ENCODE results near the gene TLCD2. TPM values are rescaled to one million over a fixed set of nuclear protein-coding genes. Genes with fewer than 3 reads are reported as not detected.

TLCD2 gene
- total and polyA plus RNA-seq, 4 donors = 1.2 to 7.3 (median 3.4) TPM

- TF ChIP-seq FOXA2 (IDR thresholded peaks at IDR 0.05) (no peak), HNF4G (IDR thresholded peaks at IDR 0.05) (no peak)
These were observed 17.9 kb upstream of the TLCD2 start (continued) for GRCh38 chr17:1727876-1728630.

GRCh38 chr17:1727258-1727789, 17.1 kb upstream of the TLCD2 start:
- H3K36me3 ChIP-seq (ENCODE audit: control insufficient read depth in 4 of 4, insufficient read depth in 3 of 4, low read depth in 1 of 4, low read length in 3 of 4) = peaks cover 0 to 5% (median 2%) of the 10 kb centered on the region in 4 donors
- H3K4me1 ChIP-seq (ENCODE audit: control insufficient read depth in 4 of 4, insufficient read depth in 4 of 4, low read length in 3 of 4) = peaks cover 17 to 55% (median 33%) of the 10 kb centered on the region in 4 donors
- H3K27me3 ChIP-seq (ENCODE audit: control insufficient read depth in 4 of 4, insufficient read depth in 4 of 4, low read length in 3 of 4) = no peaks in the 10 kb centered on the region
- no peak overlapping the region for H3K9ac ChIP-seq (ENCODE audit: low read depth in 1 of 2, low read length in 2 of 2)
- no peak for DNase-seq (ENCODE audit: low spot score)
- no peaks in the 10 kb centered on the region for H3K9me3 ChIP-seq (ENCODE audit: control insufficient read depth in 4 of 4, low read length in 3 of 4)
- no peak overlapping the region for H3K27ac ChIP-seq (ENCODE audit: low read depth in 1 of 2, low read length in 2 of 2)
- H3K4me3 ChIP-seq (ENCODE audit: low read depth in 1 of 3, low read length in 3 of 3) = no peak overlapping the region
- WGBS = 69% methylated on average over 21 of the region's 21 CpGs
- TF ChIP-seq HNF4G (IDR thresholded peaks at IDR 0.05) = no peak
- TF ChIP-seq SP1 (IDR thresholded peaks at IDR 0.05) = no peak
- peak; percentile 9 for TF ChIP-seq CTCF (IDR thresholded peaks at IDR 0.05; ENCODE audit: low read depth, low read length, missing input control)

- Histone ChIP-seq H3K27ac (ENCODE audit: low read depth in 1 of 2, low read length in 2 of 2) (no peak overlapping the region), H3K27me3 (ENCODE audit: control insufficient read depth in 4 of 4, insufficient read depth in 4 of 4, low read length in 3 of 4) (no peaks in the 10 kb centered on the region), H3K9me3 (ENCODE audit: control insufficient read depth in 4 of 4, low read length in 3 of 4) (no peaks in the 10 kb centered on the region), H3K36me3 (ENCODE audit: control insufficient read depth in 4 of 4, insufficient read depth in 3 of 4, low read depth in 1 of 4, low read length in 3 of 4) (peaks cover 0 to 5% (median 2%) of the 10 kb centered on the region in 4 donors), H3K9ac (ENCODE audit: low read depth in 1 of 2, low read length in 2 of 2) (no peak overlapping the region), H3K4me3 (ENCODE audit: low read depth in 1 of 3, low read length in 3 of 3) (no peak overlapping the region), H3K4me1 (ENCODE audit: control insufficient read depth in 4 of 4, insufficient read depth in 4 of 4, low read length in 3 of 4) (peaks cover 17 to 55% (median 33%) of the 10 kb centered on the region in 4 donors)
- TF ChIP-seq EGR1 (IDR thresholded peaks at IDR 0.05; ENCODE audit: low read depth in 2 of 2) (no peak), RAD21 (IDR thresholded peaks at IDR 0.05) (no peak), NR2F2 (IDR thresholded peaks at IDR 0.05) (no peak)
- DNase-seq (ENCODE audit: low spot score) = no peak
- 71% methylated on average over 18 of the region's 18 CpGs for WGBS
These were observed 16.6 kb upstream of the TLCD2 start for GRCh38 chr17:1726626-1727257.

GRCh38 chr17:1725642-1726511, 15.7 kb upstream of the TLCD2 start:
- DNase-seq (ENCODE audit: low spot score) = no peak
- H3K9ac ChIP-seq (ENCODE audit: low read depth in 1 of 2, low read length in 2 of 2) = no peak overlapping the region
- no peak overlapping the region for H3K27ac ChIP-seq (ENCODE audit: low read depth in 1 of 2, low read length in 2 of 2)

More at GRCh38 chr17:1725642-1726511, 15.7 kb upstream of the TLCD2 start:
- H3K4me1 ChIP-seq (ENCODE audit: control insufficient read depth in 4 of 4, insufficient read depth in 4 of 4, low read length in 3 of 4) = peaks cover 17 to 56% (median 34%) of the 10 kb centered on the region in 4 donors
- WGBS = 93% methylated on average over 54 of the region's 54 CpGs
- no peaks in the 10 kb centered on the region for H3K9me3 ChIP-seq (ENCODE audit: control insufficient read depth in 4 of 4, low read length in 3 of 4)
- no peak for TF ChIP-seq EGR1 (IDR thresholded peaks at IDR 0.05; ENCODE audit: low read depth in 2 of 2)
- no peak for TF ChIP-seq JUND (IDR thresholded peaks at IDR 0.05)
- TF ChIP-seq HNF4G (IDR thresholded peaks at IDR 0.05) = no peak
- no peak for TF ChIP-seq CTCF (IDR thresholded peaks at IDR 0.05; ENCODE audit: low read depth, low read length, missing input control)
- no peak for TF ChIP-seq RAD21 (IDR thresholded peaks at IDR 0.05)
- no peak for TF ChIP-seq YY1 (IDR thresholded peaks at IDR 0.05)
- TF ChIP-seq FOXA2 (IDR thresholded peaks at IDR 0.05) = no peak
- TF ChIP-seq NR2F2 (IDR thresholded peaks at IDR 0.05) = no peak
- TF ChIP-seq ZBTB33 (IDR thresholded peaks at IDR 0.05) = no peak
- TF ChIP-seq TAF1 (conservative IDR thresholded peaks at IDR 0.05) = no peak
- peak overlapping the region; percentile 70 to 98 (median 81) for H3K4me3 ChIP-seq (ENCODE audit: low read depth in 1 of 3, low read length in 3 of 3)
- no peaks in the 10 kb centered on the region for H3K27me3 ChIP-seq (ENCODE audit: control insufficient read depth in 4 of 4, insufficient read depth in 4 of 4, low read length in 3 of 4)
- peaks cover 0 to 5% (median under 1%) of the 10 kb centered on the region in 4 donors for H3K36me3 ChIP-seq (ENCODE audit: control insufficient read depth in 4 of 4, insufficient read depth in 3 of 4, low read depth in 1 of 4, low read length in 3 of 4)

Measured in liver (tissue), 9 donors.